GM18951 (cell line): ENCODE measurements around the gene MYL12A.

Source experiments
- POLR2A ChIP-seq: IDR thresholded peaks from 4 replicates; pipeline ENCODE4 v1.6.1; 2011; ENCODE audit warnings: mild to moderate bottlenecking; ENCODE audit not compliant: insufficient read length, insufficient read depth; ENCODE audit errors: extremely low read depth
- in situ Hi-C: fragments of 300-500 bp; cut with MboI; formaldehyde crosslinking; loops from one replicate; pipeline ENCODE4 v1.12.0; 2022; ENCODE audit warnings: low sequenced_read_pairs, mixed read lengths, inconsistent platforms; ENCODE audit not compliant: unreplicated experiment

MYL12A gene

GRCh38 chr18:3286159-3286558, 38.6 kb downstream of the MYL12A start:
- TF ChIP-seq POLR2A: no peak
- in situ Hi-C loops: no loop called here

DNA sequence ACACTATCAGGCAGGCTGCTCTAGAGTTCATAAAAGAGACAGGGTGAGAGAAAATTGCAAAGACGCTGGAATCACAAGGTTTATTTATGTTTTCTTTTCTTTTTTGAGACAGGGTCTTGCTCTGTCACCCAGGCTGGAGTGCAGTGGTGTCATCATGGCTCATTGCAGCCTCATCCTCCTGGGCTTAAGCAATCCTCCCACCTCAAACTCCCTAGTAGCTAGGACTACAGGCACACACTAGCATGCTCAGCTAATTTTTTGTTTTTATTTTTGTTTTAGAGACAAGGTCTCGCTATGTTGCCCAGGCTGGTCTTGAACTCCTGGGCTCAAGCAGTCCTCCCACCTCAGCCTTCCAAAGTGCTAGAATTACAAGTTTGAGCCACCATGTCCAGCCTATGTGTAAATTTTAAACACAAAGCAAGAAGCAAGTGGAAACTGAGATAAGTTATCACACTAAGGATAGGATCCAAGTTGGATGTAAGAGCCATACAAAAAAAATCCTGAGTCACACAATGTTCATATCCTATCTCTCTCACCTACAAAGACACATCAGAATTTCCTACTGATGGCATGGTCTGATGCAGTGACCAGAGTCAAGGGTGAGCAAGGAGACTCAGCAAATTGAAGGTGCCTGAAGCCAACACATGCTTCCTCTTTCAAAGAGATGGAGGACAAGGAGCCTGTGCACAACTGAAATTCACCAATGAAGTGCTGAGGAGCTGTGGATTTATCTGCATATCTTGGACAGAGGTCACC, 45.8 kb downstream of the MYL12A start:
- TF ChIP-seq POLR2A: no peak
- in situ Hi-C loops: no loop called here

- in situ Hi-C loops: no loop called here
- TF ChIP-seq POLR2A: no peak
These were observed 47.0 kb downstream of the MYL12A start for GRCh38 chr18:3294435-3295080.

DNA sequence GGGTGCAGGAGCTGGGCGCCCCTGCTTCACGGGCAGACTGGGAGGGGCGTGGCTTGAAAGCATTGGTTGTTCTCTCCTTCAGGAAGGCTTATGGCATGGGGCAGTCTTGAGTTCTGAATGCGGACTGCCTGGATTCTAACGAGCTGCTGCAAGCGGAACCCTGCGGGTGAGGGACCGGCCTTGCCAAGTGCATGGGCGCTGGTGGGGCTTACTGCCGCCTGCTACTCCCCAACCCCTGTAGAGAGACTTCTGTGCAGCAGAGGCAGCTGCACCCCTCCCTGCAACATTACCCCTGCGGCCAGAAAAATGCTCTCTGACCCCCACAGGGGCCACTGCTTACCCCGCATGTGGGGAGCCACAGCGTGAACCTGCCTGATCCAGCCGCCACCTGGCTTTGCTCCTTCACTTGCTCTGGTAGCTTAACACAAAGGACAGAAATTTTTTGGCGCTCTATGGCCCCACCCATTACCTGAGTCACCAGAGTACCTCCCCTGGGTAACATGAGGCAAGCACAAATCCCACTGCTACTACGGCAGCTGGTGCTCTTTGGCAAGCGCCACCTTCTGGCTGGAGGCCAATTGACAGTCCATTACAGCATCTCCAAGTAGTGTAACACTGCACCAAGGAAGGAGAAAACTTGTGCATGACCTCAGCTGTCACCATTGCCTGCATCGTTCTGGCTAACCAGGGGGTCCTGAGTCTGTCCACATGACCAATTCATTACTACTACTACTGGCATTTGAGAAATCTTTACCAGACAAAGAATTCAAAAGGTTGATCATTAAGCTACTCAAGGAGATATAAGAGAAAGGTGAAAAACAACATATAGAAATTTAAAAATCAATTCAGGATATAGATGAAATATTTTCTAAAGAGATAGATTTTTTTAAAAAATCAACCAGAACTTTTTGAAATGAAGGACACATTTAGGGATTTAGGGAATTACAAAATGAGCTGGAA, 49.7 kb downstream of the MYL12A start:
- in situ Hi-C loops: no loop called here
- TF ChIP-seq POLR2A: peak; percentile 74

DNA sequence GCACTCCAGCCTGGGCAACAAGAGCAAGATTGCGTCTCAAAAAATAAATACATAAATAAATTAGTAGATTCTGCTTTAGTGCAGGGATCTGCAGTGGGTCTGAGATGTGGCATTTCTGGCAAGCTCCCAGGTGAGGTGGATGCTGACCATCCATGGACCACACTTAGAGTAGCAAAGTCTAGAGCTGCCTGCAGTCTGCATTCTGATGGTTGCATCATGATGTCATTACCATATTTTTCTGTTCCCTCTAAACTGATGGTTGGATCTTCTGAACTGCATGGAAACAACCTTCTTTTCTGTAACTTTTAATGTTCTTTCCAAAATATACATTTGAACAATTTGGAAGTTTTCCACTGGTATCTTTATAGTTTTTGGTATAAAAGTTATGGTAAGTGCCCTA, 57.2 kb downstream of the MYL12A start:
- in situ Hi-C loops: no loop called here
- no peak for TF ChIP-seq POLR2A

GRCh38 chr18:3305354-3305762, 57.8 kb downstream of the MYL12A start:
- TF ChIP-seq POLR2A: no peak
- in situ Hi-C loops: no loop called here
